HG02840 (cell line): ENCODE data around the gene TMEM123.
A peak's percentile ranks its signal among the peaks of the same experiment; 100 is the strongest.

Experiments used
- ATAC-seq: cut with Tn5 transposase; IDR thresholded peaks from one replicate; pipeline ENCODE4 v1.9.1; 2021; ENCODE audit warnings: mild to moderate bottlenecking, moderate library complexity, moderate number of reproducible peaks; ENCODE audit not compliant: unreplicated experiment, low FRiP score

The TMEM123 gene

DNA sequence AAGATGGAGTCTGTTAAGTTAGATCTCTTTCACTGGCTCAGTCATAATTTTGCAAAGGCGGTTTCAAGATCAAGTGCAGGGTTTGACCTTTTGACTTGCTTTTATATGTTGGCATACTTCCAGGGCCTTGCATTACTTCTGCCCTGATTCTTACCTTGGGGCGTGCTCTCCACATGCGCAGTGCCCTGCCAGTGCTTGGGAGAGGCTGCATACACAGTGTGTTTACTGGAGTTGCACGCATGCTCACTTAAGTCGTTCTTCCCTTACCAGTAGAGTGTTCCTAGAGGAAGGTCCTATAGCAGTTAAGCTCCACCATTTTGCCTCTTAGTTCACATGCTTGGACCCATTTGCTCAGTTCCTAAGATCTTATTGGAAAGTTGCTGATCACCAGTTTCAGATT lies 21.0 kb upstream of the TMEM123 start:
- ATAC-seq, result no peak

- ATAC-seq, result no peak
Observed at GRCh38 chr11:102472127-102472526, 19.6 kb upstream of the TMEM123 start.

DNA sequence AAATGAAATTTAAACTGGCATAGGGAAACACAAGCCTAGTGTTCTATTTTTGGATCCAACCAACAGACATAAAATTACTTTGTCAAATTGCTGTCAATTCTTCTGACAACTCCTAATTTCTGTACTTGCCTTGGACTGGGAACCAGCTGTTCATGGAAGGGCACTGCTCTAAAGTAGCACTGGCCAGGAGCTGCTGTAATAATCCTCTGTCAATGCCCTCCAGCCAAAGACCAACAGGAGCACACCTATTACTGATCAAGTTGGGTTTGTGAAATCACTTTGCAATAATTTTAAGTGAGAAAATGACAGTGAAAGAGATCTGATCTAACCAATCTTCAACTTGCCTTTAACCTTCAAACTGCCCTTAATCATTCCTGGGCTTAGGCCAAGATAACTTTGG lies 18.9 kb upstream of the TMEM123 start:
- ATAC-seq, result no peak

DNA sequence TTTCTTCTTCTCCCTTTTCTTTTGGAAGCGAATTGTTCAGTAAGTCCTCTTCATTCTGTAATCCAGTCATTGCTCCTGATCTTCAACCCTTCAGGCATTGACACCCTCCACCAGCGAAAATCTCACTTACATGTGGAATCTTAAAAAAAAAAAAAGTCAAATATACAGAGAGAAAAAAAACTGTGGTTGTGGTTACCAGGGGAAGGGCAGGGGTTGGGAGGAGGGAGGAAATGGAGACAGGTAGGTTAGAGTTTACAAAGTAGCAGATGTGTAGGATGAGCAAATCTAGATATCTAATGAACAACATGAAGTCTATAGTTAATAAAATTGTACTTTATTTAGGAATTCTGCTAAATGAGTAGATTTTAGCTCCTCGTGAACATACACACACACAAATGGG lies 17.7 kb upstream of the TMEM123 start:
- ATAC-seq, result no peak

DNA sequence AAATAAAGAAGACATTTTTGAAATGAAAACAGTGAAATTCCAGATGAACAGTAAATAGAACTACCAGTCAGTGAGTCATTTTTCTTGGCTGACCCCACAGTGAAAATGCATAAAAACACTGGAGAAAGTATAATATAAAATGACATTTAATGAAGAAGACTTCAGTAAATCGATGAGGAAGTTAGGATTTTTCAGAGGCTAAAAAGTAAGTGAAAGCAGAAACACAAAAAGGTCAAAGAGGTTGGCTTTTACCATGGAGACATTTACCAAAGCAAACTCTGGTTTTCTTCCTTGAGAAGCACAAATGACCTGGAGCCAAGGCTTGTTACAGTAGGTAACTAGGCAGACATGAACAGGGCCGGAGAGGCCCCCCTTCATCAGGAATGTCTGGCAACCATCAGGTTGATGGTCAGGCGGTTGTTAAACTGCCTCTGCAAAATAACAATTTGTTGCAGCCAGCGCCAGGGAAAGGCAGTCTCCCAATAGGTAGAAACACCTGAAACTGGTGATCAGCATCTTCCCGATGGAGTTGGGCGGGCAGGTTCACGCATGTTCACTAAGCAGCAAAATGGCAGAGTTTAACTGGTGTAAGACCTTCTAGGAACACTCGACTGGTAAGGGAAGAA lies 16.7 kb upstream of the TMEM123 start:
- no peak for ATAC-seq

DNA sequence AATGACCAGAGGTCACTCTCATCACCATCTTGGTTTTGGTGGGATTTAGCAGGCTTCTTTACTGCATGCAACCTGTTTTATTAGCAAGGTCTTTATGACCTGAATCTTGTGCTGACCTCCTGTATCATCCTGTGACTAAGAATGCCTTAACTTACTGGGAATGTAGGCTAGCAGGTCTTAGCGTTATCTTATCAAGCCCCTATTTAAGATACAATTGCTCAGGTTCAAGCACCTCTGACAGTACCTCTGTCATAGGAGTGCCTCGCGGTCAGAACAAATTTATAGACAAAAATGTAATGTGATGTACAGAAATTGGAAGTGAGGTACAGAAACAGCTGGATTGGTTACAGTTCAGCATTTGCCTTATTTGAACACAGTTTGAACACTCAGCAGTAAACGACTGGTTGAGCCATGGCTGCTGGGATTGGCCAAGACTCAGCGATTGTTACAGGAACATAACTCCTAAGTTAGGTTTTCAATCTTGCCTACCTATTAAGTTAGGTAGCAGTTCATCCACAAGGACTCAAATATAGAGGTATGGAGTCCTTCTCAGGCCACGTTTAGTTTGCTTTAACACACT lies 16.1 kb upstream of the TMEM123 start:
- ATAC-seq, result no peak

DNA sequence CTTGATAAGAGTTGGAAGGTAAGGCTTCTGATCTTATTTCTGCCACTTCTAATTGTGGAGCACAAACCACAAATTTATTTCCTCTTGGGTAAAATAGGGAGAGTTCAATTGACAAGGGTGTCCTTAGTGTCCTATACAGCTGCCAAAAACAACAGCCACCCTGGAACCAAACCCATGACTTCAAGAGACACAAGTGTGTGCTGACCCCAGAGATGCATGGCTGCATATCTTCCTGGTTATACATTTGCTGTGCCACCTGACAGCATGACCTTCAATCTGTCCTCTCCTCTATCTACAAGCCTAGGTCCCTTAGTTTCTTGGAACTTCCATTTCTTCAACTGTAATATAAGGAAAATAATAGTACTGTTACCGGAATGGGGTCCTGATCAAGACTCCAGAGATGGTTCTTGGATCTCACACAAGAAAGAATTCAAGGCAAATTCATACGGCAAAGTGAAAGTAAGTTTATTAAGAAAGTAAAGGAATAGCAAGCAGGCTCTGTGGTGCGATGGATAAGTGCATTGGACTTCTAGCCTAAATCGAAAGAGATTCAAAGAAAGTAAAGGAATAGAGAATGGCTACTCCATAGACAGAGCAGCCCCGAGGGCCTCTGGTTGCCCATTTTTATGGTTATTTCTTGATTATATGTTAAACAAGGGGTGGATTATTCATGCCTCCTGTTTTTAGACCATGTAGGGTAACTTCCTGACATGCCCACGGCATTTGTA lies 15.5 kb upstream of the TMEM123 start:
- no peak for ATAC-seq

GRCh38 chr11:102467080-102467708 lies 14.6 kb upstream of the TMEM123 start:
- no peak for ATAC-seq

- ATAC-seq, result no peak
Observed at GRCh38 chr11:102465696-102466095, 13.1 kb upstream of the TMEM123 start.

GRCh38 chr11:102464859-102465500 lies 12.4 kb upstream of the TMEM123 start:
- ATAC-seq, result no peak

GRCh38 chr11:102464037-102464436 lies 11.5 kb upstream of the TMEM123 start:
- no peak for ATAC-seq

DNA sequence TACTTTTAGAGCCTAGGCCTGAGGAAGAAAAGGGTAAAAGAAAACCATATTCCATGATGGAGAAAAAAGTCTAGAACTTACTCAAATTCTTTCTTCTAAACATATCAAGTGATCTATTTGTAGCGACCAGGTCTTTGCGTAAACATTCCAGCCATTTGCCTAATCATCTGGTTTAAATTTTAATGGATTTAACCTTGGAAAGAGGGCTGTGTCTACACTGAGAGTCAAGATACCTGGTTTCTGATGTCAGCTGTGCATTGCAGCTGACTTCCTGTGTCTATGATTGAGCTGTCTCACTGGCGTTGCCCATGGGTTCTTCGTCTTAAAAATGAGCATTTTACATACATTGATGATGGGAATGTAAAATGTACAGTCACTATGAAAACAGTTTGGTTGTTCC lies 10.0 kb upstream of the TMEM123 start:
- ATAC-seq, result no peak

GRCh38 chr11:102459393-102459792 lies 6.8 kb upstream of the TMEM123 start:
- no peak for ATAC-seq

GRCh38 chr11:102458548-102458947 lies 6.0 kb upstream of the TMEM123 start:
- ATAC-seq, result no peak

GRCh38 chr11:102457865-102458264 lies 5.3 kb upstream of the TMEM123 start:
- ATAC-seq, result no peak

DNA sequence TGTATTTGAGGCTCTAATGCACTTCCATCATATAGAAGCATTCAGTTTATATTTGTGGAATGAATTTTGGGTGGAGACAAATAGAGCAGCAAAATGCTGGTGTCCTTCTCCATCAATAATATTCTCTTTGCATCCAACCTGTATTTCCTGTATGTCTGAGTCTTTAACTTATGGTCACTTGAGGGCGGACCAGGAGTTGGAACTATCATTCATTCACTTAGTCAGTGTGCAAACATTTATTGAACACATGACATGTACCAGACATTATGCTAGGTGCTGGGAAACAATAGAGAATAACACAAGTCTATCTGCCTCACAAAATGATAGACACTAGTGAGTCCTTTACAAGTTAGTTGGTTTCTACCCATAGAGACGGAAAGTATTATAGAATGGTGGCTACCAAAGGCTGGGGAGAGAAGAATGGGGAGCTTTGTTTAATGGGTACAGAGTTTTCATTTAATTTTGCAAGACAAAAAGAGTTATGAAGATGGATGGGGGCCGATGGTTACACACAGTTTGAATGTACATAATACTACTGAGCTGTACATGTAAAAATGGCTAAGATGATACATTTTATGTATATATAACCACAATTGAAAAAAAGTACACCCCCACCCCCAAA lies 4.6 kb upstream of the TMEM123 start:
- ATAC-seq, result no peak

- ATAC-seq, result no peak
Observed at GRCh38 chr11:102456381-102456780, 3.8 kb upstream of the TMEM123 start.

DNA sequence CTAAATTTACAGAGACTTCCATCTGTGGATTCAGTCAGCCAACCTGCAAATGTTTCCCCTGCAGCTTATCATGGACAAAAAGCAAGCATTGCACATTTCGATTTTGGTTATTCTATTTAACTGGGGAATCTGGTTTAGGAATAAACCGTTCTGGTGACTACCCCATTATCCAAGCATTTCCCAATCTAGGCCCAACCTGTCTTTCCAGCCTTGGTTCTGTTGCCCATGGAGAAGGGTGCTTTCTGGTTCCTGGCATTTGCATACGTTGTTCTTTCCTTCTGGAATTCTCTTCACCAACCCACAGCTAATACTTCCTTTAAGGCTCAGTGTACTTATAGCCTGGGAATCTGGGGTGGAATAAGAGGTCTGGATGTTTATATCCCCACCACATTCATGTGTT lies 1.4 kb upstream of the TMEM123 start:
- no peak for ATAC-seq

DNA sequence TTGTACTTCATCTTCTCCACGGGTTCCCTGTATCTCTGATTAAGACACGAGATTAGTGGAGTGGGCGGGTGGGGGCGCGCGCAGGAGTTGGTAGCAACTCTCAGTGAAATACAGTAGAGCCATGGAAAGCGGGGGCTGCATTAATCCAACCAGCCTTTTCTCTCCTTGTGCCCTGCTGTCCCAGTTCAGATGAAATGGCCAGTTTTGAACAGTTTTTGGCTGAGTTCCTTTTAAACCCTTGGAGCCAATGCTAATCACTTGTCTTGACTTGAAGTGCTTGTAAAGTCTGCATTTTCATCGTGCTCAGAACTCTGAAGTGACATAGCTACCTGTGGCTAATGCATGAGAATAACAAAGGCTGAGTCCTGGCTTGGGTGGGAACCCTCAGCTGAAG lies 734 bp upstream of the TMEM123 start:
- no peak for ATAC-seq

GRCh38 chr11:102451681-102452460 lies 694 bp downstream of the TMEM123 start:
- ATAC-seq, result peak; percentile 60
